ENCODE data around the gene RNF113B.

Gene RNF113B

DNA sequence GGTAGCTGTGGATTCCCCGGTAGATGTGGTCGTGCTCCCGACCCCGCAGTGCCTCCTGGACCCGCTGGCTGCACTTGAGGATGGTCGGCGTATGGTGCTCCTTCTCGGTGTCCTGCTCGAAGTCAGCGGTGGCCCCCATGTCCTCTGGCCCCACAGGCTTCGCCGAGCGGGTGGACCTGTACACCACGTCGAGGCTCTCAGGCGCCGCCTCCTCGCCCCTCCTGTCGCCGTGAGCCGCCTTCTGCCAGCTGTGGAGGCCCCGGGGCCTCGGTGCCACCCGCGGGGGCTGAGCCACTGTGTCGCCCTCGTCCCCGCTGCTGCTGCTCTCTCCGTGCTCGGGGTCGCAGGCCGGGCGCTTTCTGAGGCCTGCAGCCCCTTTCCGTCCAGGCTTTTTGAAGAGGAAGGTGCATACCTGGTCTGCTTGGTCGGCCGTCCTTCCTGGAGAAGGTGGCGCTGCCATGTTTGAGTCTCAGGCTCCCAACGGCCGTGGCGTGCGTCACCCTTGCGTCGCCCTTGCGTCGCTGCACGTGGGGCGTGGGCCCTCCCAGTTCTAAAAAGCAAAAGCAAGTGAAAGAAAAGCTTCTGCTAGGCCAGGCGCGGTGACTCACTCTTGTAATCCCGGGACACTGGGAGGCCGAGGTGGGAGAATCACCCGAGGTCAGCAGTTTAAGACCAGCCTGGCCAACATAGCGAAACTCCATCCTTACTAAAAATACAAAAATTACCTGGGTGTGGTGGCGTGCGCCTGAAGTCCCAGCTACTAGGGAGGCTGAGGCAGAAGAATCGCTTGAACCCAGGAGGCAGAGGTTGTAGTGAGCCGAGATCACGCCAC, at the start of gene RNF113B:
Gene RNF113B, minus strand, starts transcription at position 493 of the 832 bp plus-strand sequence. Its CDS starts 33 bp downstream, at position 460.
- no peak for DNase-seq

DNA sequence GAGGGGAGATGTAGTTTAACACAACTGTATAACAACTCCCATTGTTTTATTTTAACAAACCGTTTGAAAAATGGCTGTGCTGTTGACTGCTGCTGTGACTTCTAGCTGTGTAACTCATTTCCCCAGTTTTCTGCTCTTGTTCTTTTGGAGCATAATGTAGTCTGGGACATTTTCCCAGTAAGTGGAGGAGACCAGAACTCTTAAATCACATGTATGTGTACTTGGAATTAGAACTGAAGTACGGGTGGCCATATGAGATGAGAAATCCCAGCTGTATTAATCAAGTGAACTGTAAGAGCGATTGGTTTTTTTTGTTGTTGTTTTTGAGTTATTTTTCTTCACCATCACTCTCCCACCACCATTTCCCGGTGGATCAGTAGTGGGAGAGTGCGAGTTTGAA, 49.4 kb upstream of the RNF113B start:
- DNase-seq, result no peak

DNA sequence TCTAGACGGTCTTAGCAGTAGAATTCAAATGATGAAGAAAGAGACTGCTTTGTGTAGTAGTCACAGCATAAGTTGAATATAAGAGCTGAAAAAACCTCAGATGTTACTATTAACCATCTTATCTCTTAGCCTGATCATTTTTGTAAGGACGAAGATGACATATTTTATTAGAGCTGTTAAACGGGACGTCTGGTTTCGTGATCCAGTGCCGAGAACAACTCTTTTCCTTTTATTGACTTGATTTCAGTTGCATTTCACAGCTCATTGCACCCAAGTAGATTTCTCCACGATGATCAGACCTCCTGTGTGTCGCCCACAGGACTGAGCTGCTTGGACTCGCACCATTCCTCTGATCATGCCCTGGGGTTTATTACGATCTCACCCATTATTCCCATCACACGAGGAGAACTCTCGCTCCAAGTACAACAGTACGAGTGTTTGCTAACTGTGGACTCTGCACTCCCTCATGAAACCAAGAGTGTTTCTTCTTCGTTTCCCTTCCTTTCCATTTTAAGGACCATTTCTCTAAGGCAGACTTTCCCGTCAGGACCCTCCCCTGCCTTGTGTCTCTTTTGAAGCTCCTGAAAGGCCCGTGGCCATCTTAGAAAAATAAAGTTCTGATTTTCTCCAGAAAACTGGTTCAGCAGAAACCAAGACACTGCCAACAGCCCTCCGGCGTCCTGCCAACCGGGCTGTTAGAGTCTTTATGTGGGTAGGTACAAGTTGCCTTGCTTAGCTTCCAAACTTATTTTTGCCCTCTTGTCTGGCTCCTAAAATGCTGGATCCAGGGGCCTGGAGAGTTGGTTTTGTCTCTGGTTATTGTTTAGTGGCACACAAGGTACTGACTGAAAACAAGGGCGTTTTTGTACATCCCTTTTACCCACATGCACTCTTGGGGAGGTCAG, 48.2 kb upstream of the RNF113B start:
- no peak for DNase-seq

DNA sequence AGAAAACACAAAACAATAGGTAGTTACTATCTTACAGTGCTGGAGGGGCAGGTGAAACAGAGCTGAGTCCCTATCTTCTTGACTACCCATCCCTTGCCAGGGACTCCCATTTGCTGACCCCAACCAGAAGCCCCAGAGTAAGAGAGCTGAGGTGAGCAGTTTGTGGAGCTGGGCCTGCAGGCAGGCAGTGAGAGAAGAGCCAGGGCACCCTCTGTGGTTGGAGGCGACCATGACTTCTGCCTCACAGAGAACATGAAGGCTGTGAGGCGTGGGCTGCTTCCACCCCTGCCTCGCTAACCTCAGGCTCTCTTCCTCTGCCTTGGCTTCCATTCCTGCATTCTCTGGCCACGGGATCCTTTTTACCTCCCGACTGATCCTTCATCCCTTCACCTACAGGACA, 47.5 kb upstream of the RNF113B start:
- DNase-seq, result no peak

DNA sequence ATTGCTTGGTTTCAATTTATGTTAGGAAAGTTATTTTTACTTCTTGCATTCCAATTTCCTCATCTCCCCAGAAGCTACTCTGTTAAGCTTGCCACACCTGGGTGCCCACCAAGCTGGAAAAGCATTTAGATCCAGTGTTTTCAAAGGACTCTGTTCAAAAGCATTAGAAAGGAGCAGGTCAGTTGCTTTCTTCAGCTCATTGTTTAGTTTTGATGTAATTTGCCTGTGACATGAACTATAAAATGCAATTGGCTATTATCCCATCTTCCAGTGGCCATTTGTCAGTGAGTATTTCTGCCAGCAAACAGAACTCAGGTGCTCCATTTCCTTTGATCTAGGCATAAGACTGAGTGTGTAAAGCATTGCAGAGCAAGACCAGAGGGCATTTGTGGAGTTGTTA, 46.7 kb upstream of the RNF113B start:
- no peak for DNase-seq

DNA sequence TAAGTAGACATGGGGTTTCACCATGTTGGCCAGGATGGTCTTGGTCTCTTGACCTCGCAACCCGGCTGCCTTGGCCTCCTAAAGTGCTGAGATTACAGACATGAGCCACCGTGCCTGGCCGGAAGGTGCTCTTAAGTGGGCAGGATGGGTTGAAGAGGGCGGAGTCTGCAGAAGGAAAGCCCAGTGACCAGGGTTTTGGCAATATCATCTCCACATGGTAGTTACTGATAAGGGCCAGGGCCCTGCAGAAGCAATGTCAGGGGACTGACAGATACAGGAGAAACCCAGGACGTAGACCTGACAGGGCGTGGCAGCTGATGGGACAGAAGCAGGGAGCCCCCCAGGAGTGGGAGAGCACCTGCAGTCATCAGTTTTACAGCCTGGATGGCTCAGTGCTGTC, 45.7 kb upstream of the RNF113B start:
- no peak for DNase-seq

DNA sequence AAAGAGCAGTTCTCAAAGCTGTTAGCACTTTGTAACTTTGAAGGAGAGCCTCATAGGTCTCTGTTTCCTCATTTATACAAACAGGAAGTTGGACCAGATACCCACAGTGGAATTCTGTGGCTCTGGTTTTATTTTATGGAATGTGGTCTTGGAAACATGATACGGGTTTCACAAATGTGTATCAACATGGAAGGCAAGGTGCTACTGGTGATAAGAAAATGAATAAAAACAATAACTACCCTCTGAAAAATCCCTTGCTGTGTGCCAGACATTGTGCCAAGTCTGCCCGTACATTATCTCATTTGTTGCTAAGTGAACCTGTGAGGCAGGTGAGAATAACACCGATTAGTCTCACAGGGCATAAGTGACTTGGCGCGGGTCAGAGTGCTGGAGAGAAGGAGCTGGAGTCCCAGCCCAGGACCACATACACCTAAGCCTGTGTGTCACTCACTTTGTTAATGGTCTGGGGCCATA, 45.0 kb upstream of the RNF113B start:
- no peak for DNase-seq

DNA sequence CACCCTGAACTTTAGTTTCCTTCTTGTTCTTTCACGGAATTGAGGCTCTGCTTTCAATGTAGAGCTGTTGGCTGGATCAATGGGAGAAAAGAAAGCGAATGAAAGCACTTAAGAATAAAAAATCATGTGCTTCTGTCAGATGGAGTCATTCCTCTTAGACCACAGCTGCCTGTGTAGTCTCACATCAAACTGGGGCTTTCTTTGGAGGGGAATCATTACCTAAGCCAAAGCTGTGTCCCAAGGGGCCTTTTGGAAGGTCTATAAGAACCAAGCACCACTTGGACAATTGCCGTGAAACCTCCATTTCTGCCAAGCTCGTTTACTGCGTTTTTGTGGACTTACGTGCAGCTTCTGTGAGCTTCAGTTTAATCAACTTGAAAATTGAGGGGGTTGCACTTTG, 44.2 kb upstream of the RNF113B start:
- DNase-seq, result no peak

DNA sequence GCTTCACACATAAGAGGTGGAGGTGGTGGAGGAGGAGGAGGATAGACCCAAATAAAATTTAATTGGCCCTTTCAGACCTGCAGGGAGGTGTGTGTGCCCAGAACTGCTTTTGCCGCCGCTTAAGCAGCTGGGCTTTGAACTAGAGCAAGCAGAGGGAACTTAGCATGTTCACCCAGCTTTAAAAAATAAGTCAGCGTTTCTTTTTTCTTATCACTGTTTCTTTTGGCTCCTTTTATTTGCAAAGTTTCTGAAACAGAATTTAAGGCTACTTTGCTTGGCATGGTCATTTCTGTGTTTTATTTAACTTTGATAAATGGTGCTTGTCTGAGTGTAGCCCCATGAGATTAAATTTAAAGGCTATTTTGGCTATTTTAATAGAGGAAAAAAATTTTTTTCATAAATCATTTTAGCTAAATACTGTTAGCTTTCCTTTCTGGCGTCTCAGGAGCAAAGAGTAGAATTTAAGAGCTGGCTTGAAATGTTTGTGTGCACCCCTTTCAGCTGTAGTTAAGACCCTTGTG, 43.3 kb upstream of the RNF113B start:
- no peak for DNase-seq

DNA sequence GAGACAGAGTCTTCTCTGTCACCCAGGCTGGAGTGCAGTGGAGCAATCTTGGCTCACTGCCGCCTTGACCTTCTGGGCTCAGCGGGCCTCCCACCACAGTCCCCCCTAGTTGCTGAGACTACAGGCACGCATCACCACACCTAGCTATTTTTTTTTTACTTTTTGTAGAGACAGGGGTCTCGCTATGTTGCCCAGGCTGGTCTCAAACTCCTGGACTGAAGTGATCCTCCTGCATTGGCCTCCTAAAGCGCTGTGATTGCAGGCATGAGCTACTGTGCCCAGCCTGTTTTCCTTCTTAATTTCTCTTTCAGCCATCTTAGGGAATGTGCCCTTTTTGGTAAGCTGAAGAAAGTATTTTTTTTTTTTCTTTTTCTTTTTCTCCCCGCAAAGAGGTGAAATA, 42.6 kb upstream of the RNF113B start:
- no peak for DNase-seq

DNA sequence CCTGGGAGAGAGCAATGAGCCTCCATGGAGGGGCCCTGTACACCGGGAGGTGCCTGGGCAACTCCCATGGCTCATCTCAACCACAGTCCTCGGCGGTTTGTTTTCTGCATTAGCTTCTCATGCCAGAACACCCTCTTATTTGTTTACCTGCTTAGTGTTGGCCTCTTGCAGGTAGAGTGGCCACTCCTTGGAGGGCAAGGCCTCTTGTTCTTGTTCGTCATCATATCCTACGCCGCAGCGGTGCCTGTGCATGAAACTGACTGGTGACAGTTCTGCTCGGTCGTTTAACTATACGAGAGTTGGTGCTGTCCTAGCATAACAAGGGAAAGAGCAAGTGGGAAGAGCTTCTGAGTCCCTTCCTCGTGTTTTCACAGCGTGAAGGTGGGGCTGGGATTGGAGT, 40.5 kb upstream of the RNF113B start:
- DNase-seq, result no peak

DNA sequence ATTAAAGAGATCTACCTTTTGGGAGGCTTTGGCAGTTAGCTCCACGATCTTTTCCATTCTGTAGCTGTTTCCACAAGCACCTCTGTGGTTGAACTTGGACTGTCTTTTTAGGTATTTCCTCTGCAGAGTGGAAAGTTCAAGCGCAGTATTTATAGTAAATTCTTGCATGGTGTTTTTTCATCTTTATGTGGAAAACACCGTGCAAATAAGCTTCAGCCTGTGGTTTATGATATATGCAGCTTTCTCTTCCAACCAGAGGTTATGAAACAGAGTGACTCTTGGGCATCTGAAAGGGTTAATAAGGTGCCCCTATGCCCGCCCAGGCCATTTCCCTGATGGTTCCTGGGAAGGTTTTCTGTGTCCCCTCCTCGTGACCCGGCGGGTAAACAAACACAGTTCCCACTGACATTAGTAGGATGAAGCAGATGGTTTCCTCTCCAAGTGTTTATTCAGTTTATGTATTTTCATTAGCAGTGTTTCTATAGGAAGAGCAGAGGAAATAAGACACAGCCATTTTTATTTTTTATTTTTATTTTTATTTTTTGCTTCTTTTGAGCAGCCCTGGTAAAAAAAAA, 39.7 kb upstream of the RNF113B start:
- DNase-seq, result no peak

DNA sequence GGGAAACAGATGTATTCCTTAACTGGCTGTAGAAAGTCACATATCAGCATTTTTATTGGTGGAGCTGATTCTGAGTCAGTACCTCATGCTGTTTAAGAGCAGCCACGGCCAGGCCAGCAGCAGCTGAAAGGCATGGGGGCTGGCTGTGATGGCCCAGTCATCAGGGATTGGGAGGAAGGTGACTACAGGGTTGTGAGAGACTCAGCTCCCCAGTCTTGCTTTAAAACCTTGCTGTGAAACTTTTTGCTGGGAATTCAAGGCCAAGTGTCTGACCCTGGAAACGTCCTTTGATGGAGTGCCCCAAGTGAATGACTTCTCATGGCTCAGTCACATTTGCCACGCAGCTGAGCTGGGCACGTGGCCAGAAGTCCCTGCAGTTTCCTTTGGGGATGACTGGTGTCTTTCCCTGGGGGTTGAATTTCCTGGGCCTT, 39.1 kb upstream of the RNF113B start:
- no peak for DNase-seq

DNA sequence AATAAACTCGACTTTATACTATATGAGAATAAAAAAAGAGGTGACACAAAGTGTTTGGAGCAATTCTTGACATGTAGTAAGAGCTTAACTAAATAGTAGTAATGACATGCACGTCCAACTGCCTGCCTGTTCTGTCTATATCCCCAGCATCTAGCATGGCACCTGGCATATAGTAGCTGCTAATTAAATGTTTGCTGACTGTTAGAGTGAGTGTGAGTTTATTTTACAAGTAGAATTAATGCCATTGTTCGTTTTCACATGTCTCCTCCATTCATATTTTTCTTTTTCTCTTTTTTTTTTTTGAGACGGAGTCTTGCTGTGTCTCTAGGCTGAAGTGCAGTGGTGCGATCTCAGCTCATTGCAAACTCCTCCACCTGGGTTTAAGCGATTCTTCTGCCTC, 38.4 kb upstream of the RNF113B start:
- no peak for DNase-seq

DNA sequence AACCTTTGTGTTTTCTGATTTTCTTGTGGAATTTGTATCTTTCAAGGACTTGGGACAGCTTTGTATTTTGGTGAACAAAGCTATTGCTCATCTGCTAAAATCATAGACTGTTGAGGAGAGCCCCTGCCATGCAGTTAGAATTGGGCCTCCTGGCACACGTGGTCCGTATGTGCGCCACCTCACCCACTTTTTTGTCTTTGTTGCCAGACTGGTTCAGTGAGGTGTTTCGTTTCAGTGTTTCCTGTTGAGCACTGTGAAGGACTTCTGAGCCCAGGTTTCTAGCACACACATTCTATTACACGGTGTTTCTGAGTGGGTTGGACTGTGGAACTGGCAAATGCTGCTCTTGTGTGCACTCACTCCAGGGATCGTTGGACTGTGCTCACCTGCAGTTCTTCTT, 37.6 kb upstream of the RNF113B start:
- no peak for DNase-seq

DNA sequence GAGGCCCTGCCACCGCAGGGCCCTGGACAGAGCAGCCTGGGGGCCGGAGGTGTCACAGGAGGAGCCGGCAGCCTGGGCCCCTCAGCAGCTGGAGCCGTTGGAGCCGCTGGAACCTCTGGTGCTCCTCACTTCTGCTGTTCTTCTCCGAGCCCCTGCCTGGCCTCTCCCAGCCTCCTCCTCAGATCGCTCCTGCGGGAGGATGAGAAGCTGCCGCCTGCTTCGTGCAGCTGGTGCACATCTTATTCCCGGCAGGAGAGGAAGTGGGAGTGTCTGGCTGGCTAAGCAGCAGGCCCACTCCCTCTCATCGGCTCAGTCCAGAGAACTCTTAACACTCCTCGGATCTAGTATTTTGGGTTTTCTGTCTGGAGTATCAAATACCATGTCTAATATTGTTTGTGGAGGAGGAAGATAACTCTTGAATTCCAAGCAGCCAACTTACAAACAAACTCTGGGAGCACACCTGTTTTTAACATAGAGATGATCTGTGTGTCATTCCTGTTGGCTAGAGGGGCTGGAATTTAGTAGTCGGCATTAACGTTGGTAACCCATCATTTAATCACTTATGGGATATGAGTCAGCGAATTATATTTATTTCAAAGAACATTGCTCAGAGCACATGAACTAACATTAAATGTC, 37.1 kb upstream of the RNF113B start:
- DNase-seq, result no peak

DNA sequence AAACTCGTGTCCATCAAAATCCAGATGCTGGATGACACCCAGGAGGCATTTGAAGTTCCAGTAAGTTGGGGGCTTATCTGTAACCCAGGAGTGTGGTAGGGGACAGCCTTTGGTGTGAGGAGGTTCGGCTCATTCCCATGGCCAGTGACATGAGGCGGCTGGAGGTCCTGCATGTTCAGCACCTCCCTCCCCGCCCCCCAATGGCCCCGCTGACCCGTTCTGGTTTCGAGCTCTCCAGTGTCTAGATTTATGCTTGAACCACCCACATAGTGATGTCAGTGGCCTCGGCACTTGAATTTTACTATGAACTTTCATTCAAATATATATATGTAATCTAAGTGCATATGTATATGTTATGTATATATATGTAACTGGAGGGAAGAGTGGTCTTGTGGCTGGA, 36.3 kb upstream of the RNF113B start:
- DNase-seq, result no peak

DNA sequence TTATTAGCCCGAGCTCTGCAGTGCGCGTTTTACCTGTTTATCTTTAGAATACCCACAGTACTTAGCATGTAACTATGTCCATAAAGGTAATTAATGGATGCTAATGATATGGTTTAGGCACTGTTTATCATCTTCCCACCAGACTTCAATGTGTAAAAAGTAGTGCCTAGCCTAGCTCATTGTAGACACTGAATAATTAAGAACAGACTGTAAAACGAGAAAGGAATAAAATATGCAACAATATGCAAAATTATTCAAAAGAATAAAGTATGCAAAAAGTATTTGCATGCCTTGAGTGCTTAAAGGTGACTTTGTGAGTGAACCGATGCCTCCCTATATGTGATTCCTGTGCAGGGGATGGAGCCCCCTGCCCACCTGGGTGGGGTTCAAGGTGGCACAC, 35.7 kb upstream of the RNF113B start:
- no peak for DNase-seq

DNA sequence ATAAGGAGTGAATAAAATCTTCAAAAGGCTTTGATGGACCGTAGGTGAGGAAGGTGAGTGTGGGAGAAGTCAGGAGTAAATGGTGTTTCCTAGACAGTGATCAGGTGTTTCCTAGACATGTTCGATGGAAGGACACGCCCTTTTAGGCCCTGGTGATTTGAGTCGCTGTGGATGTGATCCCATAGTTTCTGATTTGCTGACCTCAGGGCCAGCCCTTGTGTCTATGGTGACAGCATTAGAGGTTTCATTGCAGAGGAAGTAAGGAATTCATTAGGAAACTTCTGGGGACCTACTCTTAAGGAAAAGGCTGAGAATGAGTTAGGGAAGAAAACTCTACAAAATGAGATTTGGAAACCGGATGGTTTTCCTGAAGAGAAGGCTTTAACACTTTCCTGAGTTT, 31.5 kb upstream of the RNF113B start:
- no peak for DNase-seq

DNA sequence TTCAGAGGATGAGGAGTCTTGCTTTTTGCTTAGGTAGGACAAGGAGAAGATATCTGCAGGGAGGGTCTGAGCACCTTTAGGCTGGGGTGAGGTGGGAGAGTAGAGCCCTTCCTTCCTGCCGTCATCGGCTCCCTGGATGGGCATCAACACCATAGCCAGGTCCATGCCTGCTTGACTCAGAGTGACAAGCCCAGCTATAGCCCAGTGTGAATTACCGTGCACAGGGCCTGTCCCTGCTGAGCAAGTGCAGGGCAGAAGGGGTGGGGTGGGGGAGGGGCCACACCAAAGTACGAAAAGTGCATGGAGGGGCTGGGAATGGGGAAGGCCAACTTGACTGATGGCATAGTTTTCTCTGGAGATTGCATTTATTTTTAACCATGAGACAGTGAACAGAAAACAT, 30.3 kb upstream of the RNF113B start:
- no peak for DNase-seq

DNA sequence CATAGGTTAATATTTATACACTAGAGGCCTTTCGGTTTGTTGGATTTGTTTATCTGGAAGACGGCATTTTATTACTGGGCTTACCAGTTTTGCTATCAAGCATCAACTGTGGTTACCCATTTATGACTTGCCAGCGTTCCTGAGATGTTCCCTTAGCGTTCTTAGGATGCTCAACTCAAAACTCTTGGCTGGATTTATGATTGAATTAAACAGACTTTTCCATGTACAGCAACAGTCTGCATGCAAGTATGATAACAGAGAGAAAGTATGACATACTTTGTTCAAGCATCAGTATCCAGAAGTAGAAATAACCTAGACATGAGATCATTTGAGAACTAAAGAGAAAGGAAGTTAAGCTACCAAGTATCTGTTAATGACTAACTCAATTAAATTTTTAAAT, 29.9 kb upstream of the RNF113B start:
- no peak for DNase-seq

DNA sequence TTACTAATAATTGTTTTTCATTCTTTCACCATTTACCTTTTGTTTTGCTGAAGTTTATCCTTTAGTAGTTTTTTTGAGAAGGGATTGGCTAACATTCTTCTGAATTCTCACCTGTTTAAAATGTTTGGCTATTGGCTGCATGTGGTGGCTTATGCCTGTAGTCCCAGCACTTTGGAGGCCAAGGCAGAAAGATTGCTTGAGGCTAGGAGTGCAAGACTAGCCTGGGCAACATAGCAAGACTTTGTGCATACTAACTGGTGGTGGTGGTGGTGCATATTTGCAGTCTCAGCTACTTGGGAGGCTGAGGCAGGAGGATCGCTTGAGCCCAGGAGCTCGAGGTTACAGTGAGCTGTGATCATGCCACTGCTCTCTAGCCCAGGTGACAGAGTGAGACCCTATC, 27.5 kb upstream of the RNF113B start:
- DNase-seq, result no peak

All from suppressor macrophage treated with lipopolysaccharide for 1 hour (primary cell).